SKM-1 (cell line): Measurements from ENCODE around the gene IGLON5.
A peak's percentile ranks its signal among the peaks of the same experiment; 100 is the strongest.

Source experiments
- DNase-seq: peaks from one replicate; lab custom pipeline; 2025; ENCODE audit not compliant: unreplicated experiment; lab: John Stamatoyannopoulos, UW

IGLON5 gene

DNA sequence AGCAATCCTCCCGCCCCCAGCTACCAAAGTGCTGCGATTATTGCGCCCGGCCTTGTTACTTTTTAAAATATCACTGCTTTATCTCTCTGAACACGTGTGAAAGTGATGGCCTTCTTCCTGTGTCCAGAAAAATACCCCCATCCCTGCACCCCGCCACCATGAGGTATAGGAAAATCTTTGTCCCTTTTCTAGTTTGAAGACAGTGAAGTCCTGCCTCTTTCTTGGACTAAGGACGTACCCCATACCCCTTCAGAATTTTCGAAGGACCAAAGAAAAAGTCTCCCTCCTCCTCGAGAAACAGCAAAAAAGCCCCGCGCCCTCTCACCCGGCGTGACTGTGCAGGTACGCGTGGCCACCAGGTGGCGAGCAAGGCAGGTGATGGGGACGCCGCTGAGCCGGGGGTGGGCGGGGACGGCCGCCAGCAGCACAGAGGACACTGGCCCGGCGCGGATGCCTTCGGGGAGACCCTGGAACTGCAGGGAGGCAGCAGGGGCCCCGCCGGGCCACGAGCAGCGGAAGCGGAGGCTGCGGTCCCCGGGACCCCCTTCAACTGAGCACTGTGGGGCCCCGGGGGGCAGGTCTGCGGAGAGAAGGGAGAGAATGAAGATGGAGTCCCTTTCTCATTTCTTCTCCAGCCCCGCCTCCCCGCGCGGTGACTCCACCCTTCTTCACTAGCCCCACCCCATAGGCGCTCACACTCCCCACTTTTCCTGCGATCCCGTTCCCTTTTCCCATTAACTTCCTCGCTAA, 27.3 kb downstream of the IGLON5 start:
- DNase-seq, result peak; percentile 10

DNA sequence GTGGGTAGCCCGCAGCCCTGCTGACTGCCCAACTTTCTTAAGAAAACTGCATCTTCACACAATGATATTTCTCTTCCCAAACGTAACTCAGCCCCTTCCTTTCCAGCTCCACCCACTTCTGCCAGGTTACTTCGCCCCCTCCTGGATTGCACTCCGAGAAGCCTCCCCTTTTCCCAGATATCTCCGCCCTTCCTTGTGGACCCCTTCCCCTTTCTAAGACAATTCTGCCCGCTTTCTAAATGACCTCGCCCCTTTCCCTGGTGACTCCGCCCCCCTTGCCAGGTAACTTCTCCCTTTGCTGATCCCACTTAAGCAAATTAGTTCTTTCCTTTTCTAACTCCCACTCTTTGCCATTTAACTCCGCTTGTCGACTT, 27.9 kb downstream of the IGLON5 start:
- DNase-seq, result no peak

DNA sequence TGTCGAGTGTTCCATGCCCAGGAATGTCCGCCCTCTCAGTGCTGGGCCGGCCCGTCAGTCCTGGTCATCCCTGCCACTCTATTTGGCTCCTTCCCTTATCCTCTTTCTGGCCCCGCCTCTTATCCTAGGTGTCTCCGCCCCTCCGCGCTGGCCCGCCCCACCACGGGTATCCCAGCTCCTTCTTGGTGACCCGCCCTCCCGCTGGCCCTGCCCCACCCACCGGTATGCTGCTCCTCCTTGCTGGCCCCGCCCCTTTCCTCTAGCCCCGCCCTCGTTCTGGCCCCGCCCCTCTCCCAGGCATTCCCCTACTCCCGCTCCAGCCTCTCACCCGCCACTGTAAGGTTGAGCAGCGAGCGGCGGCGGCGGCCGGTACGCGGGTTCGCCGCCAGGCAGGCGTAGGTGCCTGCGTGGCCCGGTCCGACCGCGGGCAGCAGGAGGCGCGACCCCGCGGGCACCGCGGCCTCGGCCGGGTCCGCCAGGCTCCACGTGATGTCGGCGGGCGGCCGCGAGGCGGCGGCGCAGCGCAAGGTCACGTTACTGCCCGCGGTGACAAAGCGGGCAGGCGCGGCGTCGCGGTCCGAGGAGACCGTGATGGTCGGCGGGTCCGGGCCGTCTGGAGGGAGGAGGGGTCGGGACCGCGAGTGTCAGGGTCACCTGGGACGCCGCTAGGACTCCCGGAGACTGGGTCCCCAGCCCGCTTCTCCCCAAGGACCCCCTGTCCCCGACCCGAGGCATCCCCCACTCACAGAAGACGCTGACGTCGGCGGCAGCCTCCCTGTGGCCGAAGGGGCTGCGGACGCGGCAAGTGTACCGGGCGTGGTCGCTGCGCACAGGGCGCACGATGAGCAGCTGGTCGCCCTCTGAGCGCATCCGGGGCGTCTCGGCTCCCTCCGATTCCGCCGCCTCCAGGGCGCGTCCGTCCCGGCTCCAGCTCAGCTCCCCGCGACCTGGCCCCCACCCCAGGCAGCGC, 28.5 kb downstream of the IGLON5 start:
- peak; percentile 38 for DNase-seq

DNA sequence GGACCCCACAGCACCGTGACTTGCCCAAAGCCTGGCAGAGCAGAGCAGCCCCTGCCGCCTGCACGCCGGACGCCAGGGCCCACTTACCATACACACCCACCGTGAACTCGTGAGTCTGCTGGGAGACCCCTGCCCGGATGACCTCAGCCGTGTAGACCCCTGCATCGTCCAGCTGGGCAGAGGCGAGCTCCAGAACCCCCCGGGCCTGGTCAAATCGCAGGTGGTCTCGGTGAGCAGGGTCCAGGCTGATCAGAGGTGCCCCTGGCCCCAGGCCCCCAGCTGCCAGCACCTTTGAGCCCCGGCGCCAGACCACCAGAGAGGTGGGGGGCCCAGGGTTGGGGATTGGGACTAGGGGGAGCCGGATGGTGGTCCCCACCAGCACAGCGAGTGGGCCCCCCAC, 29.6 kb downstream of the IGLON5 start:
- no peak for DNase-seq

DNA sequence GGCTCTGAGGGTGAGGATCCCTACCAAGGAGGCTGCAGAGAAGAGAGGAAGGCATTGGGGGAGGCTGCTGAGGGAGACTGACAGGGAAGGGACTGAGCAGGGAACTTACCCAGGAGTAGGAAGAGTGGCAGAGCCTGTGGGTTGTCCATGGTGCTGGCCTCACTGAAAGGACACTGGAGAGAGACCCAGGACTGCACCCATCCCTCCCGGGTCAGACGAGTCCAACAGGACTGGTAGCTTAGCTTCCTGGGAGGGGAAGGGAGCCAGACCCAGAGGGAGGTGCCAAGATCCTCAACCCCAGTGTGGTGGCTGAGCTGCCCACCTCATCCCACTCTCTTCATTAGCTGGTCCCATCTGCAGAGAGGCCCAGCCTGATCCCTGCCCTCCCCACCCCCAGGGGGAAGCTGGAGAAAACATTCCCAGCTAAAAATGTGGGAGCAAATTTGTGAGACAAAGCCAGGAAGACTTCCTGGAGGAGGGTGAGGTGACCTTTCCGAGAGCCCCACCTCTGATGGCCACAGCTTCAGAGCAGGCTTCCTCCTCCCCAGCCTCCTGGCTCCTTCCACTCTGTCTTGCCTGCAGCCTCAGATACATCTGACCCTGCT, 30.6 kb downstream of the IGLON5 start, which contains the start of gene VSIG10L:
Gene VSIG10L, minus strand, starts transcription at position 164 of the 605 bp plus-strand sequence. Its CDS starts 15 bp downstream, at position 149.
- DNase-seq, result no peak

DNA sequence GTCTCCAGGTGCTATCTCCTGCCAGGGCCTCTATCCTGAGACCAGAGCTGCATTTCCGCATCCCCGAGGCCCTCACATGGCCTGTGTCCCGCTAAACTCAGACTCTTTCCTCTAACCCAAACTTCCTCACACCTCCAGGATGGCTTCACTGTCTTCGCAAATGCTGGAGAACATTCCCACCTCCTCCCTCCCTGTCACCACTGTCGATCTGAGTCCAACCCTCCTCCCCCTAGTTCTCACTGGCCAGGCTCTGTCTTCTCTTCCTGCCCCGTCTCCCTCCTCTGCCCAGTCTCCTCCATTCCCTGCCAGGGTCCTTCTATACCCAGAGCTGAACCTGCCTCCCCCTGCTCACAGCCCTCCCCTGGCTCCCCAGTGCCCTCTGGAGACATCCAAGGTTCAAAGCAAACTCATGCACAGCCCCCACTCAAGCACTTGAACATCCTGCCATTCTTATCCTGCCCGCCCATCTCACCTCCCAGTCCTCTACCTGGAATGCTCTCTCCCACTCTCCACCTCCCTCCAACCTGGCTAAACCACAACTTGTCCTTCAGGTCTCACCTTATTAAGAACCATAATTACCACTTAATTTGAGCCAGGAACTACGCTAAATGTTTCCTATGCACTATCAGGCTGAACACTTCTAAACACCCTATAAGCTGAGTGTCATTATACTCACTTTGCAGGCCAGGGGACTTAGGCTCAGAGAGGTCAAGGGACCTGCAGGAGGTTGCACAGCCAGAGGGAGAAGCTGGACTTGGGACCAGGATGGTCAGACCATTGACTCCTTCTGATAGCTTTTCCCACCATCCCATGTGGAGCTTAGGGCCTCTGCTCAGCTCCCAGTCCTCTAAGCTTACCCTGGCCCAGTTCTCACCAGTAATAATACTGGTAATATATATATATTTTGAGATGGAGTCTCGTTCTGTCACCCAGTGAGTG, 31.5 kb downstream of the IGLON5 start:
- DNase-seq, result no peak

DNA sequence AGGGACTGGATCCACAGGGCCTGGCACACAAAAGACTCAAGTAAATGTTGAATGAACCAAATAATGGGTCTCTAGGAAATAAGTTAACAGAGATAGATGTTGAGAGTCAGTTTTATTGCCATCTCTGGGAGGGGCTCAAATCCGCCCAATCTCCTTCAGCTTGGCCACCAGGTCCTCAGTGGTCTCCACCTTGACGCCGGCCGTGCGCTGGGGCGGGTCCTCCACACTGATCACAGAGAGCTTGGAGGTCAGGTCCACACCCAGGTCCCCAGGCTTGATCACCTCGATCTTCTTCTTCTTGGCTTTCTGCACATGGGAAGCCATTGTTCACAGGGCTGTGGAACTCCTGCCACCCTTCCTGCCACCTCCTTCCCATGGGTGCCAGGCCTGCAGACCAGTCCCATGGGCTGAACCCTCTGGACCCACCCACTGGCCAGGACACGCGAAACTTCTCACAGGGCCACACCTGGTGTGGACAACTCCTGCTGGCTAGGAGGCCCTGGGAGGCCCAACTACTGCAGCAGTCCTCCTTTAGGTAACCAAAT, 33.7 kb downstream of the IGLON5 start:
- DNase-seq, result no peak

DNA sequence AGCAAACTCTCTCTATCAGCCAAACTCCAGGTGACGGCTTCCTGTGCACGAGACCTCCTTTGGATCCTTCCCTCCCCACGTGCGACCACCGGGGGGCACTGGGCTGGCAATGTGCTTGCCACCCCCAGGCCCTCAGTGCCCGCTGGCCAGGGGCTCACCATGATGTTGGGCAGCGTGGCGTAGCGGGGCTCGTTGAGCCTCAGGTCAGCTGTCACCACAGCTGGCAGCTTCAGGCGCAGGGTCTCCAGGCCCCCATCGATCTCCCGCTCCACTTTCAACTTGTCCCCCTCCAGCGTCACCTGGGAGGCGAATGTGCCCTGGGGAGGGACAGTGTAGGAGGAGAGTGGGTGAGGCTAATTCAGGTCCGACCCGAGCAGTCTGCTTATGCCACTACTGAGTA, 35.3 kb downstream of the IGLON5 start:
- no peak for DNase-seq

DNA sequence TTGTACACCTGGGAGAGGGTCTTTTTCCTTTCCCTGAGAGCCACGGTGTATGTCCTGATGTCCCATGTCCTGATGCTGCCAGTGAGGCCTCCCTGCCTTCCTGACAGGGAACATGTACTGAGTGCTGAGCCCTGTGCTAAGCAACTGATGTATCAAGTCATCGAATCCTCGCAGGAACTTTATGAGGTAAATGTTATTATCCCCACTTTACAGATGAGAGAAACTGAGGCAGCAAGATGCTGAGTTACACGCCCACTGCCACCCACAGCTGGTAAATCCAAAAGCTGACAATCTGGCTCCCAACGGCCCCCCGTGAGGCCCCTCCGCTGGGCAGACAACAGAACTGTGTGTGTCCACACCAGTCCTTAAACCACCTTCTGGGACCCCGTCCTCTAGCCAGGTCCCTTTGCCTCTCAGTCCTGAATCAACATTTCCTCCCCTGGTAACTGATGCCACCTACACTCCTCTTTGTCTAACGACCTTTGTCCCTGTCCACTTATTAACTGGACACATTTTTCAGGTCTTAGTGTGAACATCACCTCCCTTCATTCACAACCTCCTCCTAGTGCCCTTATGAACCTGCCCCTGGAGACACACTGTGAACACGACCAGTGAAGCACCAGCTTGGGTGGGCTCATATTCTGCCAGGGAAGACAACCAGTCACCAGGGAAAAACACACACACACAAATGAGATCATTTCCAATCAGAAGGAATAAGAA, 35.9 kb downstream of the IGLON5 start:
- DNase-seq, result no peak

DNA sequence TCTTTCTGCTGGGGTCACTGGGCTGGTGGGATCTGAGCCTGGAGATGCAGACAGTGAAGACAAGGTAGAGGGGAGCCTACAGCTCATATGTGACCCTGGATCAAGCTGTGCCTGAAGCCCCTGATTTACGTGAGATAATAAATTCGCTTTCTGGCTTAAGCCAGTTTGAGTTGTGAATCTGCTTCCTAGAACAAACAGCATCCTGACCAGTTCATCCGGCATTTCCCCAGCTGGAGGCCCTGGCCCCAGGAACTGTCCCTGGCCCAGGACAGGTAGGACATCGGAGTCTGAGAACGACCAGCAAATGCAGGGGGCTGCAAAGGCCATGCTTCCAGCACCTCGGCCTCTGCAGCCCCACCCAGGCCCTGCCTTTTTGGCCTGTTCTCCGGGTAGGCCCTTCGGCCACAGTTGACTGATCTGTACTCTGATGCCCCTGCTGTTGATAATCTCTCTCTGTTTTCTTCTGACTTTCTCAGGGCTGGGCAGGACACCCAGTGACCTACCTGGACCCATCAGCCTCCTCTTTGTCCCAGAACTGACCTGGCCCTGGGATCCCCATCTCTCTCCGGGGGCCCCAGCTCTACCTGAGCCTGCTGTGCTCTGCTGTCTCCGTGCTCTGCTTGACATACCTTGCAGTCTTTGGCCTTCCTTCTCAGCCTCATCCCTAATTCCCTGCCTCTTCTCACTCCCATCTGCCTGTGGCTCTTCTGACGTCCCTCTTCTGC, 40.0 kb downstream of the IGLON5 start:
- no peak for DNase-seq

DNA sequence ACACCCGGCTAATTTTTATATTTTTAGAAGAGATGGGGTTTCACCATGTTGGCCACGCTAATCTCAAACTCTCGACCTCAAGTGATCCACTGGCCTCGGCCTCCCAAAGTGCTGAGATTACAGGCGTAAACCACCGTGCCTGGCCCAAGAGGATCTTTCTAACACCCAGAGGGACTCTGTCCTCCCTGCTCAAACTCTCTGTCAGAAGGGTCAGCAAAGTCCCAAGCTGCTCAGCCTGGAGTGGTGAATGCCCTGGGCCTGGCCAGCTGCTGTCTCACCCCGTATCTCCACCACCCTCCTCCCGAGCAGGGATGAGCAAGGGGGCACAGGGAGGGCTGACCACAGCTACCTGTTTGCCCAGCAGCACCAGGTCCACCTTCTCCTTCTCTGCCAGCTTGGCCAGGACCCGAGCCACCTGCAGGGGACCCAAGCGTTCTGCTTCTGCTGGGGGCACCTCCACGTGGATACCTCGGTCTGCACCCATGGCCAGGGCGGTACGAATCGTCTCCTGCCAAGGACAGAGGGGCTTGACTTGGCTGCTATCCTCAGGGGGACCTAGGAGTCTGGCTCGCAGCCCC, 41.4 kb downstream of the IGLON5 start:
- no peak for DNase-seq

DNA sequence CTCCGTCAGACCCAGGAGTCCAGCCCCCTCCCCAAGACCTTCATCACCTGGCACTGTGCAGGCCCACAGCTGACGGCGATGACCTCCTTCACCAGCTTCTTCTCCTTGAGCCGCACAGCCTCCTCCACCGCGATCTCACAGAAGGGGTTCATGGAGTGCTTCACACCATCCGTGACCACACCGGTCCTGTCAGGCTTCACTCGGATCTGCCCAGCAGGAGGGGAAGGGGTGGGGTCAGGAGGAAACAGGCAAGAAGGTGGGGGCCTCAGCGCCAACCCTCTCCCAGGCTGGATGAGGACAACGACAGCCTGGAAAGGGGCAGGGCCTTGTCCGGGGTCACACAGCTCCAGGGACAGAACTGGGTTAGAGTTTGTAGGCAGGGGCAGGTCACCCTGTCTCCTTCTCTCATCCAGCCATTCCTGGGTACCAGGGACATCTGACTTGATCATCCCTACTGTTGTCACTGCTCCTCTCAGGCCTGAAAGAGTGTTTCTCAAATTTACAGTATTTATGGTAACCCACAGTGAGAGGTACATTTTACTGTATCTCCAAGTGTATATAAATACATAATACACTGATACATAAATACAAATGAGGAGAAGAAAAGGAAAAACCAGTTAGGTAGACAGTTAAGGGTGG, 42.8 kb downstream of the IGLON5 start:
- DNase-seq, result no peak

DNA sequence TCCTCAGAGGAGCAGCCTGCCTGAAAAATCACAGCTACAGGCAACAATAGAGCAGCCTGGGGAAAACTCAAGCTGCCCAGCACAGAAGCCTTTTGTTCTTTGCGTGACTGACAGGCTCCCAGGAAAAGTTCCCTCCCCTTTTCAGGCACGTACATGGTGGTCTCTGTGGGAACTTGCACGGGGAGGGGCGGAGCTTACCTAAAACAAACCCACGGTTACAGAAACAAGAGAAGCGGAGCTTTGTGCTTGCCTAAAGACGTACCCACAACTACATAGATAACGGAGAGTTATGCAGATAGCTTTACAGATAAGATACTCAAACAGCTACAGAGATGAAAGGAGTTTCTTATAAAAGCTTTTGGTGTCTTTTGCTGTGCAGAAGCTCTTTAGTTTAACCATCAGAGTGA, 43.3 kb downstream of the IGLON5 start:
- no peak for DNase-seq

DNA sequence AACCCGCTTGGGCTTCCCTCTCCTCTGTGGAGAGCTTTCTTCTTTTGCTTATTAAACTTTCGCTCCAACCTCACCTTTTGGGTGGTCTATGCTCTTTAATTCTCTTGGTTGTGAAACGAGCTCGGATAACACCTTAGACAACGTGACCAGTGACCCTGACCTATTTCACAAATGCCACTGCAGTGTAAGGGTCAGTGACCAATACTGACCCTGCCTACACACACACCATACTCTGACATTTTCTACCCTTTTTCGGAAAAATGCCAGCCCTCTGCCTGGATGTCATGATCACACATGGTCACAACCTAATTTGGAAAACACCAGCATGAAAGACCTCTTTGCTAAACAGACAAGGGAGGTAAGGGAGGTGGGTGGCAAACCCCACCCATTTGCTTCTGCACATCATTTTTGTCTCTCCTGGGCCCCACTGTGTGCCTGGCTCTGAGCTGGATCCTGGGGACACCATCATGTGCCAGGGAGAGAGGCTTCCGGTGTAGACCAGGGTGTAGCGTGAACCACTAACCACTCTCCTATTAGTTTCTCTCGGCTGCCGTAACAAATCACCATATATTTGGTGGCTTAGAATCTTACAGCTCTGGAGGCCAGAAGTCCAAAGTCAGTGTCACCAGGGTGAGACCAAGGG, 44.8 kb downstream of the IGLON5 start:
- no peak for DNase-seq

DNA sequence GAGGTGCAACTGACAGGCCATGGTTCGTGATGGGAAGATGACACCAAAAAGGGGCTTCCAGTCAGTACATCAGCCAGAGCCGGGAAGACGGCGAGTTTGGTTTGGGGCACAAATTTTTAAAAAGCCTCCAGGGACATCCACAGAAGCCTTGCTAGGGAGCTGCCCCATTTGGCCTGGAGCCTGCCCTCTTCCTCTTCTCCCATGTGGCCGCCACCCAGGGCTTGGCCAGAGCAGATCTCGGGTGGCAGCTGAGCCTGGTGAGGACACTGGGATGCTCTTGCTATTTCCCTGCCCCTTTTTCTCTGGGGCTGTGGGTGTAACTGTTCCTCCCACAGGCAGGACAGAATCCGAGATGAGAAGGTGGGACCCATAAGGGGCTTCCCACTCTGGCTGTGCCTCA, 46.5 kb downstream of the IGLON5 start:
- no peak for DNase-seq

DNA sequence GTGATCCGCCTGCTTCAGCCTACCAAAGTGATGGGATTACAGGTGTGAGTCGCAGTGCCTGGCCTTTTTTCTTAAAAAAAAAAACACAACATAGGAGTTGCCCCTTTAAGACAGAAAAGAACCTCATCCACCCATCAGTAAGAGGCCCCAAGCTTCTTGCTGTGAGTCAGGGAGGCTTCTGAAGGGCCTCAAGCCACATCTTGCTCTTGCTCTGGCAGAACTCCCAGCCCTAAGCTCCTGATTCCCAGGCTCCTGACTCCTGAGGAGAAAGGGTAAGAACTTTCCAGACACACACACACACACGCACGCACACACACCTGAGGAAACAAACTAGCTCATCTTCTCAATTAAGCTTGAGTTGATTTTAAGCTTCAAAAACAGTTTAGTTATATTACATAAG, 47.9 kb downstream of the IGLON5 start:
- no peak for DNase-seq

DNA sequence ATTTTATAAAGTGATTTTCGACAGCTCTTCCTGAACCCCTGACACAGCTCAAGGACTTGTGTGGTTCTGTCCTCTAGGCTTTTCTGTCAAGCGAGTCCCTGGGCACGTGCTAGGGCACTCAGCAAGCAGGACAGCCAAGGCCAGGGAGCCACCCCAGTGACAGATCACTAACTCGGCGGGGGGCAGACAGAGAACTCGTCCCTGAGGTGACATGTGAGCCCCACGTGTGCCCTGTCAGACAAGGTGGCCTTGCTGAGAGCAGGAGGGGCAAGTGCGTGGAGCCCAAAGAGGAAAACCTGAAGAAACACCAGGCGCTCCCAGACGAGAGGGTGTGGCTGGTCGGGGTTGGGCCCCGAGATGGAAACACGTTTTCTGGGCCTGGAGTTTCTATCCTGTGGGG, 49.8 kb downstream of the IGLON5 start:
- no peak for DNase-seq
